OCI-LY1 (cell line): ENCODE measurements around the gene BARHL2.

ENCODE experiments used
- H2AFZ ChIP-seq: fragments of 200-600 bp; sonication (generic), shearing (Covaris generic); 2 replicates; pipeline ENCODE4 v1.6.0; 2014; ENCODE audit warnings: antibody characterized with exemption, mild to moderate bottlenecking, low read length
- H3F3A ChIP-seq: fragments of 200-600 bp; sonication (generic), shearing (Covaris generic); 2 replicates; pipeline ENCODE4 v1.6.0; 2014; ENCODE audit warnings: mild to moderate bottlenecking, antibody characterized with exemption, low read length, moderate library complexity; ENCODE audit not compliant: insufficient read depth
- H3K27ac ChIP-seq: fragments of 200-600 bp; sonication (generic); 2 replicates; pipeline ENCODE4 v1.5.1; 2014; ENCODE audit warnings: low read length, mixed run types, mild to moderate bottlenecking, low read depth; ENCODE audit not compliant: poor library complexity, severe bottlenecking
- H3K27me3 ChIP-seq: fragments of 200-600 bp; sonication (generic); 2 replicates; pipeline ENCODE4 v1.6.0; 2014; ENCODE audit warnings: antibody characterized with exemption, mild to moderate bottlenecking, low read length, moderate library complexity; ENCODE audit not compliant: insufficient read depth
- H3K36me3 ChIP-seq: fragments of 200-600 bp; sonication (generic); 2 replicates; pipeline ENCODE4 v1.6.1; 2014; ENCODE audit warnings: mild to moderate bottlenecking, antibody characterized with exemption, low read length, moderate library complexity, mixed read lengths; ENCODE audit not compliant: insufficient read depth
- H3K4me1 ChIP-seq: fragments of 200-600 bp; sonication (generic); 2 replicates; pipeline ENCODE4 v1.5.1; 2014; ENCODE audit warnings: mild to moderate bottlenecking, low read length, moderate library complexity; ENCODE audit not compliant: insufficient read depth, severe bottlenecking
- H3K4me2 ChIP-seq: fragments of 200-600 bp; sonication (generic), shearing (Covaris generic); 2 replicates; pipeline ENCODE4 v1.6.1; 2014; ENCODE audit warnings: low read length
- H3K4me3 ChIP-seq: fragments of 200-600 bp; sonication (generic); 2 replicates; pipeline ENCODE4 v1.5.1; 2014; ENCODE audit warnings: low read length, low read depth, mild to moderate bottlenecking, mixed read lengths; ENCODE audit not compliant: poor library complexity, severe bottlenecking
- H3K79me2 ChIP-seq: fragments of 200-600 bp; shearing (Covaris generic); 2 replicates; pipeline ENCODE4 v1.6.1; 2016; ENCODE audit warnings: mixed run types, low read length, mixed read lengths; ENCODE audit not compliant: insufficient read depth
- H3K9ac ChIP-seq: fragments of 200-600 bp; sonication (generic), shearing (Covaris generic); 2 replicates; pipeline ENCODE4 v1.6.1; 2014; ENCODE audit warnings: mild to moderate bottlenecking, low read length, mixed read lengths
- H3K9me2 ChIP-seq: fragments of 200-600 bp; sonication (generic), shearing (Covaris generic); 2 replicates; pipeline ENCODE4 v1.6.1; 2014; ENCODE audit warnings: low read depth, mild to moderate bottlenecking, low read length, mixed read lengths
- H3K9me3 ChIP-seq: fragments of 200-600 bp; shearing (Covaris generic); 2 replicates; pipeline ENCODE4 v1.6.1; 2014; ENCODE audit warnings: low read length, mixed read lengths
- H4K20me1 ChIP-seq: fragments of 200-600 bp; sonication (generic), shearing (Covaris generic); 2 replicates; pipeline ENCODE4 v1.6.0; 2016; ENCODE audit warnings: mild to moderate bottlenecking, low read length; ENCODE audit not compliant: insufficient read depth
- CTCF ChIP-seq: fragments of 200-600 bp; sonication (generic), shearing (Covaris generic); IDR thresholded peaks from 2 replicates; pipeline ENCODE4 v1.5.1; 2017; ENCODE audit warnings: mild to moderate bottlenecking, antibody characterized with exemption, low read length, moderate library complexity, mixed read lengths
- EZH2 ChIP-seq: fragments of 200-600 bp; sonication (generic), shearing (Covaris generic); IDR thresholded peaks from 2 replicates; pipeline ENCODE4 v1.8.0; 2017; ENCODE audit warnings: borderline replicate concordance, mixed run types, mild to moderate bottlenecking, antibody characterized with exemption, low read length, moderate library complexity, mixed read lengths

Gene BARHL2

GRCh38 chr1:90716552-90717355, at the start of gene BARHL2:
Gene BARHL2 (minus strand): TSS chr1:90717302. CDS start chr1:90717195, 107 bp downstream.
- no peaks in the 10 kb centered on the region for H4K20me1 ChIP-seq
- H3K9ac ChIP-seq: no peak within 1 kb of the TSS
- H3K9me3 ChIP-seq: no peaks in the 10 kb centered on the region
- no peak within 1 kb of the TSS for H3K27ac ChIP-seq
- H3K36me3 ChIP-seq: no peaks in the 10 kb centered on the region
- H3K4me2 ChIP-seq: no peak within 1 kb of the TSS
- peaks cover 7% of the 10 kb centered on the region; the same call in 1 of the 2 replicates for H3K27me3 ChIP-seq
- H3K4me3 ChIP-seq: no peak within 1 kb of the TSS
- no peaks in the 10 kb centered on the region for H3K79me2 ChIP-seq
- H2AFZ ChIP-seq: no peak within 1 kb of the TSS
- H3K9me2 ChIP-seq: no peaks in the 10 kb centered on the region
- TF ChIP-seq EZH2 (no peak), CTCF (no peak)
- no peaks in the 10 kb centered on the region for H3K4me1 ChIP-seq
- H3F3A ChIP-seq: no peaks in the 10 kb centered on the region

- no peaks in the 10 kb centered on the region for H3F3A ChIP-seq
- TF ChIP-seq EZH2 (no peak), CTCF (no peak)
- no peaks in the 10 kb centered on the region for H3K27me3 ChIP-seq
- no peaks in the 10 kb centered on the region for H3K36me3 ChIP-seq
- no peaks in the 10 kb centered on the region for H4K20me1 ChIP-seq
- H3K4me1 ChIP-seq: no peaks in the 10 kb centered on the region
- H3K4me3 ChIP-seq: no peak overlapping the region
- H3K27ac ChIP-seq: no peak overlapping the region
- no peaks in the 10 kb centered on the region for H3K79me2 ChIP-seq
- H3K4me2 ChIP-seq: no peak overlapping the region
- no peaks in the 10 kb centered on the region for H3K9me3 ChIP-seq
- no peak overlapping the region for H2AFZ ChIP-seq
- no peaks in the 10 kb centered on the region for H3K9me2 ChIP-seq
- H3K9ac ChIP-seq: no peak overlapping the region
These were observed 46.8 kb upstream of the BARHL2 start for GRCh38 chr1:90763930-90764329.

- no peaks in the 10 kb centered on the region for H3K36me3 ChIP-seq
- H3K27ac ChIP-seq: no peak overlapping the region
- H3K9me2 ChIP-seq: no peaks in the 10 kb centered on the region
- H3K79me2 ChIP-seq: no peaks in the 10 kb centered on the region
- H3K9ac ChIP-seq: no peak overlapping the region
- TF ChIP-seq CTCF (no peak), EZH2 (no peak)
- H3K4me3 ChIP-seq: no peak overlapping the region
- no peaks in the 10 kb centered on the region for H4K20me1 ChIP-seq
- H3K9me3 ChIP-seq: no peaks in the 10 kb centered on the region
- no peaks in the 10 kb centered on the region for H3K27me3 ChIP-seq
- H3F3A ChIP-seq: no peaks in the 10 kb centered on the region
- no peaks in the 10 kb centered on the region for H3K4me1 ChIP-seq
- H2AFZ ChIP-seq: no peak overlapping the region
- no peak overlapping the region for H3K4me2 ChIP-seq
These were observed 46.4 kb upstream of the BARHL2 start for GRCh38 chr1:90763506-90763905.
